SK-N-SH (cell line): ENCODE measurements around the gene NSUN4. TPM values are rescaled to one million over a fixed set of nuclear protein-coding genes. Genes with fewer than 3 reads are reported as not detected.
A peak's percentile ranks its signal among the peaks of the same experiment; 100 is the strongest.

Experiments
- CTCF ChIA-PET: fragments of 300-600, 350-600 bp; formaldehyde crosslinking; extraction: SDS; loops from one replicate; lab custom pipeline; 2021; lab: Yijun Ruan, JAX
- POLR2A ChIA-PET: fragments of 350-600 bp; sonication (Branson Sonifier 250); formaldehyde crosslinking; extraction: SDS; loops from one replicate; lab custom pipeline; 2020; ENCODE audit warnings: antibody characterized with exemption, inconsistent platforms; lab: Yijun Ruan, JAX
- DNase-seq: peaks from one replicate; pipeline ENCODE4 v3.0.0; 2012
- H2AFZ ChIP-seq: fragments of 200-600 bp; sonication (generic); 2 replicates; pipeline ENCODE4 v1.8.1; 2016; ENCODE audit warnings: antibody characterized with exemption, mild to moderate bottlenecking, low read depth
- H3F3A ChIP-seq: fragments of 200-600 bp; sonication (generic); replicated peaks from 2 replicates; pipeline ENCODE3; 2016; ENCODE audit warnings: antibody characterized with exemption, mild to moderate bottlenecking; ENCODE audit not compliant: insufficient read depth
- H3K27ac ChIP-seq, 2 experiments: fragments of 200-500 bp in 1 of 2; fragments of 200-600 bp in 1 of 2; sonication (Bioruptor generic) in 1 of 2; sonication (generic), shearing (Covaris generic) in 1 of 2; 2 replicates each; pipeline versions ENCODE4 v1.5.1 to v1.6.1; 2014 to 2016; ENCODE audit warnings: low read depth in 2 of 2, inconsistent platforms in 1 of 2, low read length in 1 of 2, mild to moderate bottlenecking in 1 of 2, mixed read lengths in 1 of 2
- H3K27me3 ChIP-seq: fragments of 200-600 bp; sonication (generic), shearing (Covaris generic); 2 replicates; pipeline ENCODE4 v1.6.1; 2016; ENCODE audit warnings: mixed run types; ENCODE audit not compliant: insufficient read depth
- H3K36me3 ChIP-seq, 2 experiments: fragments of 200-500 bp in 1 of 2; fragments of 200-600 bp in 1 of 2; sonication (Bioruptor generic) in 1 of 2; sonication (generic) in 1 of 2; replicated peaks in 1 of 2; 2 replicates each; pipeline versions ENCODE3 to v1.5.1; 2014 to 2016; ENCODE audit warnings: low read length in 1 of 2, mild to moderate bottlenecking in 1 of 2; ENCODE audit not compliant: insufficient read depth in 2 of 2, control insufficient read depth in 1 of 2
- H3K4me1 ChIP-seq, 2 experiments: fragments of 200-500 bp in 1 of 2; fragments of 200-600 bp in 1 of 2; sonication (Bioruptor generic) in 1 of 2; sonication (generic), shearing (Covaris generic) in 1 of 2; 2 replicates each; pipeline versions ENCODE4 v1.5.1 to v1.6.1; 2014 to 2016; ENCODE audit warnings: low read depth in 1 of 2, low read length in 1 of 2, mixed run types in 1 of 2; ENCODE audit not compliant: insufficient read depth in 2 of 2, control insufficient read depth in 1 of 2
- H3K4me2 ChIP-seq: fragments of 200-600 bp; sonication (generic), shearing (Covaris generic); 2 replicates; pipeline ENCODE4 v1.6.1; 2017; ENCODE audit warnings: mixed run types
- H3K4me3 ChIP-seq, 2 experiments: fragments of 200-500 bp in 1 of 2; fragments of 200-600 bp in 1 of 2; sonication (Bioruptor generic) in 1 of 2; sonication (generic), shearing (Covaris generic) in 1 of 2; 2 replicates each; pipeline versions ENCODE4 v1.5.1 to v1.8.1; 2014 to 2016; ENCODE audit warnings: low read depth in 2 of 2, inconsistent platforms in 1 of 2, low read length in 1 of 2, mild to moderate bottlenecking in 1 of 2, mixed read lengths in 1 of 2, moderate library complexity in 1 of 2
- H3K79me2 ChIP-seq: fragments of 200-600 bp; sonication (generic); 2 replicates; pipeline ENCODE4 v1.8.1; 2017; ENCODE audit warnings: mild to moderate bottlenecking; ENCODE audit not compliant: insufficient read depth
- H3K9ac ChIP-seq: fragments of 200-600 bp; sonication (generic); 2 replicates; pipeline ENCODE4 v1.6.1; 2017; ENCODE audit warnings: mixed run types
- H3K9me2 ChIP-seq: fragments of 200-600 bp; sonication (generic); 2 replicates; pipeline ENCODE4 v1.6.1; 2017; ENCODE audit warnings: mixed run types
- H3K9me3 ChIP-seq: fragments of 200-600 bp; sonication (generic); 2 replicates; pipeline ENCODE4 v1.6.1; 2017; ENCODE audit warnings: mixed run types, mild to moderate bottlenecking, moderate library complexity
- H4K20me1 ChIP-seq: fragments of 200-600 bp; sonication (generic); 2 replicates; pipeline ENCODE4 v1.6.1; 2017; ENCODE audit warnings: mild to moderate bottlenecking, mixed run types; ENCODE audit not compliant: insufficient read depth
- CHD2 ChIP-seq: fragments of 150-350 bp; IDR thresholded peaks from 2 replicates; pipeline ENCODE4 v1.6.1; 2018; ENCODE audit warnings: low read length; ENCODE audit not compliant: partially characterized antibody
- FOSL2 ChIP-seq: IDR thresholded peaks from 2 replicates; pipeline ENCODE4 v1.4.0; 2012; ENCODE audit warnings: low read depth, mild to moderate bottlenecking, moderate library complexity, borderline replicate concordance
- FOXJ3 ChIP-seq: sonication (generic); formaldehyde crosslinking; IDR thresholded peaks from 2 replicates; pipeline ENCODE4 v1.5.1; 2020; ENCODE audit warnings: mild to moderate bottlenecking, missing genetic modification reagents
- GABPA ChIP-seq: IDR thresholded peaks from 2 replicates; pipeline ENCODE4 v1.4.0; 2012; ENCODE audit warnings: low read depth, mild to moderate bottlenecking
- GATA2 ChIP-seq: sonication (generic); formaldehyde crosslinking; IDR thresholded peaks from 2 replicates; pipeline ENCODE4 v1.5.0; 2020; ENCODE audit warnings: mild to moderate bottlenecking, missing genetic modification reagents
- IRF3 ChIP-seq: fragments of 150-350 bp; IDR thresholded peaks from 2 replicates; pipeline ENCODE4 v1.6.1; 2016; ENCODE audit warnings: mild to moderate bottlenecking, low read depth, low read length
- JUND ChIP-seq: IDR thresholded peaks from 2 replicates; pipeline ENCODE4 v1.4.0; 2012
- MXI1 ChIP-seq: IDR thresholded peaks from 2 replicates; pipeline ENCODE4 v1.6.1; 2012; ENCODE audit warnings: mild to moderate bottlenecking, low read depth, low read length, improper control_type of control experiment
- NFIC ChIP-seq: IDR thresholded peaks from 2 replicates; pipeline ENCODE4 v1.4.0; 2012; ENCODE audit warnings: borderline replicate concordance
- NRF1 ChIP-seq: IDR thresholded peaks from 2 replicates; pipeline ENCODE4 v1.6.1; 2012; ENCODE audit warnings: low read depth, mild to moderate bottlenecking, low read length
- POLR2AphosphoS5 ChIP-seq: IDR thresholded peaks from 2 replicates; pipeline ENCODE4 v1.6.1; 2012; ENCODE audit warnings: low read depth, low read length
- RAD21 ChIP-seq: IDR thresholded peaks from 2 replicates; pipeline ENCODE4 v1.6.1; 2012; ENCODE audit warnings: mild to moderate bottlenecking, low read length
- RCOR1 ChIP-seq: fragments of 150-350 bp; IDR thresholded peaks from 2 replicates; pipeline ENCODE4 v1.6.1; 2017; ENCODE audit warnings: antibody characterized with exemption, low read length
- RFX5 ChIP-seq: IDR thresholded peaks from 2 replicates; pipeline ENCODE4 v1.6.1; 2012; ENCODE audit warnings: mild to moderate bottlenecking, improper control_type of control experiment, low read length
- SIN3A ChIP-seq: IDR thresholded peaks from 2 replicates; pipeline ENCODE4 v1.6.1; 2012; ENCODE audit warnings: low read depth, mild to moderate bottlenecking, low read length, moderate library complexity, borderline replicate concordance
- SMC3 ChIP-seq: IDR thresholded peaks from 2 replicates; pipeline ENCODE4 v1.6.1; 2012; ENCODE audit warnings: low read depth, low read length, improper control_type of control experiment
- TAF1 ChIP-seq: IDR thresholded peaks from 2 replicates; pipeline ENCODE4 v1.6.1; 2012; ENCODE audit warnings: low read depth, mild to moderate bottlenecking, low read length, moderate library complexity, borderline replicate concordance
- TCF12 ChIP-seq: IDR thresholded peaks from 2 replicates; pipeline ENCODE4 v1.4.0; 2012
- WGBS: methylation state at CpG from one replicate; pipeline ENCODE4 v1.1.6; 2017; ENCODE audit warnings: low lambda C conversion rate; 5-methylcytosine and 5-hydroxymethylcytosine counted together
- polyA plus RNA-seq, 3 experiments: library from polyadenylated mRNA; depleted of rRNA; stranded (reverse); fragments of >200 nt; gene quantifications; 2 replicates each; pipeline ENCODE4 v1.2.3, GENCODE V29; 2012
- TF ChIP-seq, protein P1 (sequence below): IDR thresholded peaks from 2 replicates; pipeline ENCODE4 v1.6.1; 2012; ENCODE audit warnings: mild to moderate bottlenecking, low read depth, low read length, moderate library complexity
- TF ChIP-seq, protein P2 (sequence below): IDR thresholded peaks from 2 replicates; pipeline ENCODE4 v1.4.0; 2012; ENCODE audit warnings: low read depth, borderline replicate concordance

Gene NSUN4
- polyA plus RNA-seq, 1 of the 3 experiments (the other 2 are of a cell fraction) = 14.7 TPM

DNA sequence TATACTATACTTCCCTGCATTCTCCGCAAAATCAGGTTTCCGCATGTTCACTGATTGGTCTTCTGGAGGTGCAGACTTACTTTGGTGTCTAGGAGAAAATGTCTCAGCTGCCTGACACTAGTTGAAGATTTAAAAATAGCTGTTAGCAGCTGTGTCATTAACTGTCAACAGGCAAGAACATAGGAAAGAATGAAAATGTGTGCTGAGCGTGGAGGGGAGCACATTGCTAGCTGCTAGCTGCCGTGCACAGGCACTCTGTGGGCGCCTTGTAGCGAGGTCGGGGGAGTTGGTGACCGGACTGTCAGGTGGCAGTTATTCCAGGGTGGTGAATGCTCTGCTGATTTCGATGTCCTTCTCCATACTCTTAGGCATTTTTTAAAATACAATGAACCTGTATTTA, 58.7 kb downstream of the NSUN4 start:
- no peaks in the 10 kb centered on the region for H3K79me2 ChIP-seq
- no peaks in the 10 kb centered on the region for H3K27me3 ChIP-seq
- H3K9me2 ChIP-seq = no peaks in the 10 kb centered on the region
- POLR2A ChIA-PET = no interaction called here
- H3F3A ChIP-seq = no peaks in the 10 kb centered on the region
- no peak overlapping the region for H3K27ac ChIP-seq
- H4K20me1 ChIP-seq = no peaks in the 10 kb centered on the region
- no peak overlapping the region for H3K4me2 ChIP-seq
- WGBS = 81% methylated on average over 9 of the region's 9 CpGs
- no peaks in the 10 kb centered on the region for H3K9me3 ChIP-seq
- H2AFZ ChIP-seq = no peak overlapping the region
- DNase-seq = peak; percentile 7
- TF ChIP-seq MXI1 (no peak), IRF3 (no peak), NFIC (no peak), FOSL2 (no peak), GABPA (no peak), TAF1 (no peak), GATA2 (CRISPR knock-in tag) (no peak)
- H3K36me3 ChIP-seq = no peaks in the 10 kb centered on the region
- CTCF ChIA-PET = interaction anchor here (0.6 to 2.9 kb wide), 3 partner anchors 8 to 129 kb away, joined by 4 to 13 read pairs (median 4); no protein-coding TSS in a partner anchor
- no peak overlapping the region for H3K4me3 ChIP-seq
- peaks cover 0 to 6% of the 10 kb centered on the region in 2 experiments; a peak in 1 of 4 replicates for H3K4me1 ChIP-seq
- no peak overlapping the region for H3K9ac ChIP-seq

GRCh38 chr1:46400421-46400820, 59.8 kb downstream of the NSUN4 start:
- Histone ChIP-seq H4K20me1 (no peaks in the 10 kb centered on the region), H3K4me3 (no peak overlapping the region), H3K9me3 (no peaks in the 10 kb centered on the region), H3K4me2 (no peak overlapping the region)
- TF ChIP-seq RCOR1 (no peak), JUND (no peak), TAF1 (no peak), RFX5 (no peak), CHD2 (no peak), RAD21 (no peak), TCF12 (no peak), GABPA (no peak), NFIC (no peak), SIN3A (no peak), SMC3 (no peak), FOXJ3 (no peak), POLR2AphosphoS5 (no peak), NRF1 (no peak), GATA2 (CRISPR knock-in tag) (no peak)
- TF ChIP-seq, protein P1, sequence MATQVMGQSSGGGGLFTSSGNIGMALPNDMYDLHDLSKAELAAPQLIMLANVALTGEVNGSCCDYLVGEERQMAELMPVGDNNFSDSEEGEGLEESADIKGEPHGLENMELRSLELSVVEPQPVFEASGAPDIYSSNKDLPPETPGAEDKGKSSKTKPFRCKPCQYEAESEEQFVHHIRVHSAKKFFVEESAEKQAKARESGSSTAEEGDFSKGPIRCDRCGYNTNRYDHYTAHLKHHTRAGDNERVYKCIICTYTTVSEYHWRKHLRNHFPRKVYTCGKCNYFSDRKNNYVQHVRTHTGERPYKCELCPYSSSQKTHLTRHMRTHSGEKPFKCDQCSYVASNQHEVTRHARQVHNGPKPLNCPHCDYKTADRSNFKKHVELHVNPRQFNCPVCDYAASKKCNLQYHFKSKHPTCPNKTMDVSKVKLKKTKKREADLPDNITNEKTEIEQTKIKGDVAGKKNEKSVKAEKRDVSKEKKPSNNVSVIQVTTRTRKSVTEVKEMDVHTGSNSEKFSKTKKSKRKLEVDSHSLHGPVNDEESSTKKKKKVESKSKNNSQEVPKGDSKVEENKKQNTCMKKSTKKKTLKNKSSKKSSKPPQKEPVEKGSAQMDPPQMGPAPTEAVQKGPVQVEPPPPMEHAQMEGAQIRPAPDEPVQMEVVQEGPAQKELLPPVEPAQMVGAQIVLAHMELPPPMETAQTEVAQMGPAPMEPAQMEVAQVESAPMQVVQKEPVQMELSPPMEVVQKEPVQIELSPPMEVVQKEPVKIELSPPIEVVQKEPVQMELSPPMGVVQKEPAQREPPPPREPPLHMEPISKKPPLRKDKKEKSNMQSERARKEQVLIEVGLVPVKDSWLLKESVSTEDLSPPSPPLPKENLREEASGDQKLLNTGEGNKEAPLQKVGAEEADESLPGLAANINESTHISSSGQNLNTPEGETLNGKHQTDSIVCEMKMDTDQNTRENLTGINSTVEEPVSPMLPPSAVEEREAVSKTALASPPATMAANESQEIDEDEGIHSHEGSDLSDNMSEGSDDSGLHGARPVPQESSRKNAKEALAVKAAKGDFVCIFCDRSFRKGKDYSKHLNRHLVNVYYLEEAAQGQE = no peak
- TF ChIP-seq, protein P2, sequence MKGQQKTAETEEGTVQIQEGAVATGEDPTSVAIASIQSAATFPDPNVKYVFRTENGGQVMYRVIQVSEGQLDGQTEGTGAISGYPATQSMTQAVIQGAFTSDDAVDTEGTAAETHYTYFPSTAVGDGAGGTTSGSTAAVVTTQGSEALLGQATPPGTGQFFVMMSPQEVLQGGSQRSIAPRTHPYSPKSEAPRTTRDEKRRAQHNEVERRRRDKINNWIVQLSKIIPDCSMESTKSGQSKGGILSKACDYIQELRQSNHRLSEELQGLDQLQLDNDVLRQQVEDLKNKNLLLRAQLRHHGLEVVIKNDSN = no peak
- TF ChIP-seq, all 33 proteins: peak for 0
- H3K36me3 ChIP-seq = no peaks in the 10 kb centered on the region
- POLR2A ChIA-PET = no interaction called here
- H3K79me2 ChIP-seq = no peaks in the 10 kb centered on the region
- peaks cover 0 to 6% of the 10 kb centered on the region in 2 experiments; a peak in 1 of 4 replicates for H3K4me1 ChIP-seq
- H3K9me2 ChIP-seq = no peaks in the 10 kb centered on the region
- no peak overlapping the region for H3K27ac ChIP-seq
- CTCF ChIA-PET = interaction anchor here (1.2 kb wide), 1 partner anchor 72 kb away, joined by 3 read pairs; no protein-coding TSS in a partner anchor
- H3K27me3 ChIP-seq = no peaks in the 10 kb centered on the region
- no peak overlapping the region for H3K9ac ChIP-seq
- WGBS = 51% methylated on average over 4 of the region's 4 CpGs
- no peak for DNase-seq
- no peak overlapping the region for H2AFZ ChIP-seq
- H3F3A ChIP-seq = no peaks in the 10 kb centered on the region
